HG03196 (cell line): ENCODE results near the gene IRF3.

Source experiments
- ATAC-seq: cut with Tn5 transposase; IDR thresholded peaks from one replicate; pipeline ENCODE4 v1.9.1; 2021; ENCODE audit not compliant: unreplicated experiment

IRF3 gene, protein sequence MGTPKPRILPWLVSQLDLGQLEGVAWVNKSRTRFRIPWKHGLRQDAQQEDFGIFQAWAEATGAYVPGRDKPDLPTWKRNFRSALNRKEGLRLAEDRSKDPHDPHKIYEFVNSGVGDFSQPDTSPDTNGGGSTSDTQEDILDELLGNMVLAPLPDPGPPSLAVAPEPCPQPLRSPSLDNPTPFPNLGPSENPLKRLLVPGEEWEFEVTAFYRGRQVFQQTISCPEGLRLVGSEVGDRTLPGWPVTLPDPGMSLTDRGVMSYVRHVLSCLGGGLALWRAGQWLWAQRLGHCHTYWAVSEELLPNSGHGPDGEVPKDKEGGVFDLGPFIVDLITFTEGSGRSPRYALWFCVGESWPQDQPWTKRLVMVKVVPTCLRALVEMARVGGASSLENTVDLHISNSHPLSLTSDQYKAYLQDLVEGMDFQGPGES

DNA sequence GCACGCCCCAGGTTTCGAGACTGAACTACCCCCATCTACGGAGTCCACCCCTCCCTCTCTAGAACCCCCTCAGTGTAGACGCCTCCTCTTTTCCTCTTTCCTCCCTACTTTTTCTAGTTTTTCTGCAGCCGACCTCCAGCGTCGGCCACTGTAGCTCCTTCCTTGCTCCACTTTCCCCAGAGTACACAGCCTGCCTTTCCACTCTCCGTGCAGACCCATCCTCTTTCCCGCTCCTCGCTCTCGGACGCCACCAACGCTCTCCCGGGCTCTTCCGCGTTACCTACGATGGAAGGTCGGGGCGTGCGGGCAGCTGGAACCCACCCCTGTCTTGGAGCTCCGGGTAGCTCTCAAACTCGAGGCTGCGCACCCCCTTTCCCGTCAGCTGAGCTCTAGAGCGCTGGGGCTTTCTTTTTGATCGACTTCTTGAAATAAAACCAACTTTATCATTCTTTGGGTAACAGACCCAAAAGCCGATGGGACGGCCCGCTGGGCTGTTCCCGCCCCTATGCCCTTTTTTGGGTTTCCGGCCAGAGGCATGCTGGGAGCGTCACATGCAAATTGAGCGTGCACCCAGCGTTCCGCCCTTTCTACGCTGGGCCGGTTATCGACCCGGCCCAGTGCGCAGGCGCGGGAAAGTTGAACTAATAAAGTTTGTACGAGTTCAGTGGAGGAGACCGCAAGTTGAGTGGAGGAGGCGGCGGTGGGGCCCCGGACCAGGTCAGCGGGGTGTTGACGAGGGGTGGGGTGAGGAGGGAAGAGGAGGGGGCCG lies at the start of gene IRF3, which contains the start of gene BCL2L12:
Gene IRF3, minus strand, starts transcription at position 507 of the 769 bp plus-strand sequence. CDS start 1,019 bp downstream, outside the sequence.
Gene BCL2L12, plus strand, starts transcription at position 583 of the 769 bp plus-strand sequence. CDS start 760 bp downstream, outside the sequence.
- ATAC-seq, result peak; percentile 70

DNA sequence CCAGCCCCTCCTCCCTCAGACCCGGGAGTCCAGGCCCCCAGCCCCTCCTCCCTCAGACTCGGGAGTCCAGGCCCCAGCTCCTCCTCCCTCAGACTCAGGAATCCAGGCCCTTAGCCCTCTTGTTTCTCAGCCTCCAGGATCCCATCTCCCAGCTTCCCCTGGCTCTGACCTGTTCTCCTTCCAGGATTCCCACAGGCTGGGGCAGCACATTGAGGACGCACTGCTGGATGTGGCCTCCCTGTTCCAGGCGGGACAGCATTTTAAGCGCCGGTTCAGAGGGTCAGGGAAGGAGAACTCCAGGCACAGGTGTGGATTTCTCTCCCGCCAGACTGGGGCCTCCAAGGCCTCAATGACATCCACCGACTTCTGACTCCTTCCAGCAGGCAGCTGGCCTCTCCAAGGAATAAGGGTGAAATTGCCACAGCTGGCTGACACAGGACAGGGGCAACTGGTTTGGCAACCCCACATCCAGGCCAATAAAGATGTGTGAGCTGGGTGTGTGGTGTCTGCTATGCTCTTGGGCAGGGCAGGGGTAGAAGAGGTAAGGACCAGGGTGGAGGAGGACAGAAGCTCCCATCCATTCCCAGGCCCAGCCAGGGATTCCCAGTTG lies 47.7 kb upstream of the IRF3 start:
- ATAC-seq, result no peak

DNA sequence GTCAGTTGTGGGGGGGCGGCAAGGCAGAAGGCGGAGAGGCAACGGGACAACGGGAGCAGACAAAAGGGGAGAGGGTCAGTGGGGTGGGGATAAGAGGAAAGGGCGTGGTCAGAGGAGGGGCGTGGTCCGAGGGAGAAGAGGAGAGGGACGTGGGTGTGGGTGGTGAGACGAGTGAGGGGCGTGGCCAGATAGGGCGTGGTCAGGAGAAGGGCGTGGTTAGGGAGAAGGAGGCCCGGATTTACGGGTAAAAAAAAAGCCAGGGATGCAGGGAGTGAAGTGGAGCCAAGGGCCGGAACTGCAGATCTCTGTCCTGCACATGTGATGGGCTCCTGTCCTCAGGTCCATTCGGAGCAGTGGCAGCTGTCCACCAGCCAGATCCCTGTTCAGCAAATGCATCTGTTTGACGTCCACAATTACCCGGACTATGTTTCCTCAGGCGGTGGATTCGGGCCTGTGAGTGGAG lies 46.8 kb upstream of the IRF3 start:
- no peak for ATAC-seq

DNA sequence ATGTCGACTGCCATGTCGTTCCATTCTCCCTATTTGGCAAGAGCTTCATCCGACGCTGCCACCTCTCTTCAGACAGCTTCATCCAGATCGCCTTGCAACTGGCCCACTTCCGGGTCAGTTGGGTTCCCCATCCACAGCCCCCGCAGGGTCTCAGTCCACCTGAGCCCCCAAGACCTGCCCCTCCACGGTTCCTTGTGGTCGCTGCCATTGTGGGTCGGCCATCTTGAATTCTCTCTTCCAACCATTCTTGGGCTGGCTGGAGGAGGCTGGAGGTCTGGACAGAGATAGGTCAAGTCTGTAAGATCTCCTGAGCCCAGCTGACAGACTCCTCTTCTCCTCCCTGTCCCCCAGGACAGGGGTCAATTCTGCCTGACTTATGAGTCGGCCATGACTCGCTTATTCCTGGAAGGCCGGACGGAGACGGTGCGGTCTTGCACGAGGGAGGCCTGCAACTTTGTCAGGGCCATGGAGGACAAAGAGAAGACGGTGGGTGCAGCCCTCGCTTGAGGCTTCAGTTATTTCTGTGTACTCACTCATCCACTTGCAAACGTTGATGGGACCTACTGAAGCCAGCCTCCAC lies 44.8 kb upstream of the IRF3 start:
- no peak for ATAC-seq

DNA sequence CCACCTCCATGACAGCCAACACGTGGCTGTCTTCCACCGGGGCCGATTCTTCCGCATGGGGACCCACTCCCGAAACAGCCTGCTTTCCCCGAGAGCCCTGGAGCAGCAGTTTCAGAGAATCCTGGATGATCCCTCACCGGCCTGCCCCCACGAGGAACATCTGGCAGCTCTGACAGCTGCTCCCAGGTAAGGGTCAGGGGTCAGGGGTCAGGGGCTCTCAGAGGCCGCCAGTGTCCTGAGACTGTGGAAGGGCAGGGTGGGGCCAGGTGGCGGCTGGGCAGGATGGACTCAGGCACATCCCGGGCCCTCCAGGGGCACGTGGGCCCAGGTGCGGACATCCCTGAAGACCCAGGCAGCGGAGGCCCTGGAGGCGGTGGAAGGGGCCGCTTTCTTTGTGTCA lies 40.3 kb upstream of the IRF3 start:
- no peak for ATAC-seq

DNA sequence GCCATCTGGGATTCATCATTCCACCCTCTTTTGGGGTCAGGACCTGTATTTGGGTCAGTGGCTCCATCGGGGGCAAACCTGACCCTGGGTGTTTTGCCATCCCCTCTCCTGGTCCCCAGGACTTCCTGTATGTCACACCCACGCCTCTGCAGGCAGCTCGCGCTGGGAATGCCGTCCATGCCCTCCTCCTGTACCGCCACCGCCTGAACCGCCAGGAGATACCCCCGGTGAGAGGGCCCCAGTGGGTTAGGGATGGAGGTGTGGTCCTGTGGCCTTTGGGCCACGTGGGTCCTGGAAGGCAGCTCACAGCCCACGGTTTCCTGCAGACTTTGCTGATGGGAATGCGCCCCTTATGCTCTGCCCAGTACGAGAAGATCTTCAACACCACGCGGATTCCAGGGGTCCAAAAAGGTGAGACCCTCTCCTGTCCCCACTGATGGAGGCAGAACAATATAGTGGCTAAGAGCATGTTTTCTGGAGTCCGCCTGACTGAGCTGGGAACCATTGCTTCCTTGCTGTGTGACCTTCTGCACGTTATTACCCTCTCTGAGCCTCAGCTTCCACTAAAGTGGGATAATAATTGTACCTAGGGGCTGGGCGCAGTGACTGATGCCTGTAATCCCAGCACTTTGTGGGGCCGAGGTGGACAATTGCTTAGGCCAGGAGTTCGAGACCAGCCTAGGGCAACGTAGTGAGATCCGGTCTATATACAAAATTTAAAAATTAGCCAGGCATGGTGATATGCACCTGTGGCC lies 39.4 kb upstream of the IRF3 start:
- no peak for ATAC-seq

DNA sequence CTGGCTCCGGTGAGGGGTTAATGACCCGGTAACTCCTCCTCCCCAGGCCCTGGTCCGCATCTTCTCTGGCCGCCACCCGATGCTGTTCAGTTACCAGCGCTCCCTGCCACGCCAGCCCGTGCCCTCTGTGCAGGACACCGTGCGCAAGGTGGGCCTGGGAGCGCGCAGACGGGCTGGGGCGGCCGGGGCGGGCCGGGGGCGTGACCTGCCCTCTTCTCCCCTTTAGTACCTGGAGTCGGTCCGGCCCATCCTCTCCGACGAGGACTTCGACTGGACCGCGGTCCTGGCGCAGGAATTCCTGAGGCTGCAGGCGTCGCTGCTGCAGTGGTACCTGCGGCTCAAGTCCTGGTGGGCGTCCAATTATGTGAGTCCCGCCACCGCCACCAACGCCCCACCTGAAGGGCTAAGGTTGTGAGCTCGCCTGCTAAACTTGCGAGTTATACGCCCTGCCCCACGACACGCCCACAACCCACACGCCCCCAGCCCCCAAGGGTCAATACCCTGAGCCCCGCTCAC lies 35.7 kb upstream of the IRF3 start:
- ATAC-seq, result no peak

DNA sequence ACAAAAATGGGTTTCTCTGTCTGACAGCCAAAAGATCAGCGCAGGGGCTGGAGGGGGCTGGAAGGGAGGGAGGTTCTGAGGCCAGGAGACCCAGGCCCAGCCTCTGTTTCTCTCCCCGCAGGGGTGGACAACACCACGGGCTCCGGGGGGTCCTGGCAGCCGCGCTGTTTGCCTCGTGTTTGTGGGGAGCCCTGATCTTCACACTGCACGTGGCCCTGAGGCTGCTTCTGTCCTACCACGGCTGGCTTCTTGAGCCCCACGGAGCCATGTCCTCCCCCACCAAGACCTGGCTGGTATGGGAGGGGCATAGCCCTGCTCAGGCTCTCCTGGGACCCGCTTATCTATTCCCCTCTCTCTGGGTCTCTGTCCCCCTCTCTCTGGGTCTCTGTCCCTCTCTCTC lies 34.9 kb upstream of the IRF3 start:
- no peak for ATAC-seq

DNA sequence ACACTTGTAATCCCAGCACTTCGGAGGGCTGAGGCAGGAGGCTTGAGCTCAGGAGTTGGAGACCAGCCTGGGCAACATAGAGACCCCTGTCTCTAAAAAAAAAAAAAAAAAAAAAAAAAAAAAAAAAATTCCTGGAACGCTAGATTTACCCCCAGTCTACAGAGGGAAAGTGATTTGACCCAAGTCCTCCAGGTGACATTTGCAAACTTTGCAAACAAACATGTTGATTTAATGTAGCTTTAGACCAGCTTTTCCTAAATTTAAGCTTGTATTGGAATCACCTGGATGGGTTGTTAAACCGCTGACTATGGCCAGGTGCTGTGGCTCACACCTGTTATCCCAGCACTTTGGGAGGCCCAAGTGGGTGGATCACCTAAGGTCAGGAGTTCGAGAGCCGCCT lies 33.7 kb upstream of the IRF3 start:
- ATAC-seq, result no peak

DNA sequence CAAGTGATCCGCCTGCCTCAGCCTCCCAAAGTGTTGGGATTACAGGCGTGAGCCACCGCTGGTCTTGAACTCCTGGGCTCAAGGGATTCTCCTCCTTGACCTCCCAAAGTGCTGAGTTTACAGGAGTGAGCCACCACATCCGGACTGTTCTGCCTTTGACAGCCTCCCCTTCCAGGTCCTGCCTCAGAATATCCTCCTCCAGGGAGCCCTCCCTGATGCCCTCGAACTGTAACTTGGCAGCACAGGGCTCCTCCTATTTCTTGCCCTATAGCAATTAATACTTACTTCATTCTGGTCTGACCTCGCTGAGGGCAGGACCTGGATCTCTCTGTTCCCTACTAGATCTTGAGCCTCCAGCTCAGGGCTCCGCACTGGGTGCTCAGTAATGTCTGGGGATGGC lies 31.2 kb upstream of the IRF3 start:
- no peak for ATAC-seq

DNA sequence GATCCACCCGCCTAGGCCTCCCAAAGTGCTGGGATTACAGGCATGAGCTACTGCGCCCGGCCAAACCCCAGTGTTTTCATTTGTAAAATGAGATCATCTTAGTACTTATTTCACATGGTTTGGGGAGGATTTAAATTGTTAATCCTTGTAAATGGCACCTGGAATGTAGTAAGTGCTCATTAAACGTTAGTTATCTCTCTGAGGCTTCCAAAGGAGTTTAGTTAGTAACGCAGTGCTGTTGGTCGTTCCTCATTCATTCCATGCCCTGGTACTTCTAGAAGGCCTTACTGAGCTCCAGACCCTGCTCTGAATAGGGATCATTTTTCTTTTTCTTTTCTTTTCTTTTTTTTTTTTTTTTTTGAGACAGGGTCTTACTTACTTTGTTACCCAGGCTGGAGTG lies 30.5 kb upstream of the IRF3 start:
- no peak for ATAC-seq

DNA sequence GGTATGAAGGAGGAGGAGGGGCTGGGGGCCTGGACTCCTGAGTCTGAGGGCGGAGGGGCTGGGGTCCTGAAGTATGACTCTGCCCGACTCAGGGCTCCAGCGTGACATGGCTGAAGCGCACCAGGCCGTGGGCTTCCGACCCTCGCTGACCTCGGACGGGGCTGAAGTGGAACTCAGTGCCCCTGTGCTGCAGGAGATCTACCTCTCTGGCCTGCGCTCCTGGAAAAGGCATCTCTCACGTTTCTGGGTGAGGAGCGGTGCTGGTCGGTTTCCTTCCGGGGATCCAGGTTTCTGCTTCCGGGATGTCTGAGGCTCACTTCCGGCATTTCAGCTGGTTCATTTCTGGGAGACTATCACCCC lies 26.5 kb upstream of the IRF3 start:
- ATAC-seq, result no peak

DNA sequence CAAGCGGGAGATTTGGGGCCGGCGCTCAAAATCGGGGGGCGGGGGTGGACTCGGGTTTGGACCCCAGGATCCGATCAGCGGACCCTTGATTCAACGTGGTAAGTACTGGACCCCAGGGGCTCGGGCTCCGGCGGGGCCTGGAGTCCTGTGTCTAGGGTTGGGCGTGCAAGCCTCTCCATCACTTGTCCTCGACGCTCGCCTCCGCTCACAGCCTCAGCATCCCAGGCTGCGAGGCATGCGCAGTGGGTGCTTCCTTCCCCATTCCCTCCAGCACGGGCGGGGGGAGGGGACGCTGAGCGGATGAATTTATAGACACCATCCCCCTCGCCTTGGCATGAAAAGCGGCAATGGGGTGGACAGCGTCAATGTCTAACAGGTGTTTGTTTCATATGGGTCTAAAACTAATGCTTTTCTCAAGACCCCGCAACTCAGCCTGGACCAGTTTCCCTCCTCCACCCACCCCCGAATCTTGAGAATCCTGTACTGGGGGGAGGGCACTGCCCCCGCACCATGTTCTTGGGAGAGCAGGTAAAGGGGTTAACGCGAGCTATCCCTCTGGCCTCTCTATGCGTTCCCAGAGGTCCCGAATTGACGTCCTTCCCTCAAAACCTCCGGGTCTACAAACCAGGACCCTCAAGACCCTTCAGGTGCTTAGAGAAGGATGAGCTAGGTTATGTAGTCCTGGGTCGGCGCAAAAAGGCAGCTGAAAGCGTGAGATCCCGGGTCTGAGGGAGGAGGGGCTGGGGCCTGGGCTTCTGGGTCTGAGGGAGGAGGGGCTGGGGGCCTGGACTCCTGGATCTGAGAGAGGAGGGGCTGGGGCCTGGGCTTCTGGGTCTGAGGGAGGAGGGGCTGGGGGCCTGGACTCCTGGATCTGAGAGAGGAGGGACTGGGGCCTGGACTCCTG lies 25.8 kb upstream of the IRF3 start:
- no peak for ATAC-seq

DNA sequence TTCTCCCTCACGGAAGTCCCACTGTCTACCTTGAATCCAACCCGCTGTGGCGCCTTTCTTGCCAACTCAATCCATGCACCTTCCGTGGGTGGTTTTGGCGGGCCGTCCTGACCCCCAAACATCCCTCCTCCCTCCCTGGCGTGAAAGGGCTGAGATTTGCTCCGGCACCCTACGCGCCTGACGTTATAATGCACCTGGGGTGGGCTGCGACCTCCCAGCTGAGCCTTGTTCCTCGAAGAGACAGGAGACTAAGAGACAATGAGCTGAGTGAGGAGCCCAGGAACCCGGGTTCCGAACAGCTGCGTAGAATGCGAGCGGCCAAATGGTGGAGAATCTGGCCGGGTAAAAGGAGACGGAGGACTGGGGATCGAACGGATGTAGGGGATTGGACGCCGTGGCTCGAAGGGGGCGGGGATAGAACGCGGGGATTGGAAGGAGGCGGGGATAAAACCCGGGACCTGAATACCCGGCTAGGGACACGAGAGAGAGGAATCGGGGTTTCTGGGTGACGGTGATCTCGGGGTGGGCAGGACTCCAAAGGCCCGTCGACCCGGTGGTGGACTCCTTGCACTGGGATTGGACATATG lies 25.1 kb upstream of the IRF3 start, which contains the start of gene CPT1C:
Gene CPT1C, plus strand, starts transcription at position 461 of the 587 bp plus-strand sequence. CDS start 1,137 bp downstream, outside the sequence.
- ATAC-seq, result no peak

DNA sequence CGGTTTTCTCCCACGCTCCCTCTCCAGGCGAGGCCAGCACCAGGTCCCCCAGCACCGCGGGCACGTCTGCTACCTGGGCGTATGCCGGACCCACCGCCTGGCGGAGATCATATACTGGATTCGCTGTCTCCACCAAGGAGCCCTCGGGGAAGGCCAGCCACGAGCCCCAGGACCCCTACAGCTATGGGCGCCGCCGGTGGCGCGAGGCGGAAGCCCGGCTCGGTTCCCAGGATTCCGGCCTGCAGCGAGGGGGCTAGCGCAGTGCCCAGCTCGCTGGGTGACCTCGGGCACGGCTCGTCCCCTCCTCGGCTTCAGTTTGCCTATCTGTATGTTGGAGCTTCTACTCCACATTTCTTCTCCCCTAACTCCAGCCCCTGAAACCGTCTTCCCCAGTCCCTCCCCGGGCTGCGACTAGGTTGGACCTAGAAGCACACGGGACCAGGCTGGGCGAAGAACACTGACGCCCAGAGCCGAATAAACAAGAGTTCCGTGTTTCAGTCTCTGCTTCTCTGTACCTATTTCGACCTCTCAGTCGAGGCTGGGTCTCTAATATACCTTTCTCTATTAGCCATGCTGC lies 24.5 kb upstream of the IRF3 start:
- no peak for ATAC-seq

DNA sequence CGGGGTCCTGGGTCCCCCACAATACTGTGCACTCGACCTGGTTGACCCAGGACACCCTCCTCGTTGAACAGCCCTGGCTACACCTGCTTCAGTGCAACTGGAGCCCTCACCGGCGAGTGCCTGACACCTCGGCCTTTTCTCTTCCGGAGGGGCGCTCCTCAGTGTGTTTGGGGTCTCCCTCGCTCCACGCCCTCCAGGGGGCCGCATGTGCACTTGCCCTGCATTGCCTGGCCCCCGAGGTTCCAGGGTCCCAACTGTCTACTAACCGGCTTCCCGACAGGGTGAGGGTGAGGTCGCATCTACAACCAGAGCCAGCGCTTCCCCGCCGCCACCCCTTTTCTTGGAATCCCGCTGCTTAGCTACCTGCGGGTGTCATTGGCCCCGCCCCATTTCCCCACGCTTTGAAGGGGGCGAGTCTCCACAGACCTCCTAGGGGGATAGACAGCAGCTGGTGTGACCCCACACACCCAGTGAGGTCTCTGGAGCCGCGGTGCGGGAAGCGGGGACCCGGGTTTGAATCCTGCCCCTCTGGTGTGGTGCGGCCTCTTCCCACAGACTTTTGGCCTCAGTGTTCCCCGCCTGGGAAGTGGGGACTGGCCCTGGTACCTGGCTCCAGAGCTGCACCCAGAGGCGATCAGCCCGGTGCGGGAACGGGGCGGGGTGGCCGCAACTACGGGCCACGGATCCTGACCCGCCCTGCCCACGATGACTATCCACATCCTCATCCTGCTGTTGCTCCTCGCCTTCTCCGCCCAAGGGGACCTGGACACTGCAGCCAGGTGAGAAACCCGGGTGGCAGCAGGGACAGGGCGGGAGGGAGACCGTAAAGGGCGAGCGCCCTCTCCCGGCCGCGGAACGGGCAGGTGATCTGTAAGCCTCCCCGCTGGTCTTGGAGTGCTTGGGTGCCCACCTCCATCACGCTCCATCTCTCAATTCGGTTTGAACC lies 23.7 kb upstream of the IRF3 start, which contains the start of gene ADM5:
Gene ADM5, plus strand, starts transcription at position 462 of the 946 bp plus-strand sequence. Its CDS starts 244 bp downstream, at position 706.
- ATAC-seq, result no peak

DNA sequence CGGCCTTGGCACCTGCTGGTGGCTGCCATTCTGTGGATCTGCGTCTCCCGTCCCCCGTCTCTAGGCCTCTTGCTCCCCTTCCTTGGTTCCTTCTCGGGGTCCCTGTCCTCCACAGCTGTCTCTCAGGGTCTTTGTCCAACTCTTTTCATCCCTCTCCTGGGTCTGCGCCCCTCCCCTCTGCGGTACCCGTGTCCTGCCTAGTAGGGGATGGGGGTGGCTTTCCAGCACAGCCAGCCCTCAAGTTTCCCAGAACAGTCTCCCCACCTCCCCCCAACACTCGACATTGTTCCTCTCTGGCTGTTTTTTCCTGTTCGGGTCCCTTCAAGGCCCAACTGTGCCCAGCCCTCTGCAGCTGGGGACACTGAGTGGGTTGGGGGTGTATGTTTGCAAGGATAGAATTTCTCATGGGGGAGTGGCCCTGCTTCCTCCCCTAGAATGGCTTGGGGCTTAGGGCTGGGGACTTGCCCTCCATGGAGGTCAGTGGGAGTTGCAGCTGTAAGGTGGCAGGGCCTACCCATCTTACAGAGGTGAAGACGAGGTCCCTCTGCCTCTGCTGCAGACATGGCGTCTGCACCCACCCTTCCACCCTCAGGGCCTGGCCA lies 23.0 kb upstream of the IRF3 start:
- no peak for ATAC-seq
